T-helper 1 cell (primary cell): ENCODE data around the gene GPR137.
A peak's percentile ranks its signal among the peaks of the same experiment; 100 is the strongest.
"Not testable (repeated sequence)": the region's sequence is repeated elsewhere in the genome, so short reads cannot be mapped to it uniquely, and the experiment has no call there.

ENCODE experiments used
- DNase-seq, 5 donors: peaks; one replicate each; pipeline ENCODE4 v3.0.0-alpha.2; 2012 to 2020

The GPR137 gene

DNA sequence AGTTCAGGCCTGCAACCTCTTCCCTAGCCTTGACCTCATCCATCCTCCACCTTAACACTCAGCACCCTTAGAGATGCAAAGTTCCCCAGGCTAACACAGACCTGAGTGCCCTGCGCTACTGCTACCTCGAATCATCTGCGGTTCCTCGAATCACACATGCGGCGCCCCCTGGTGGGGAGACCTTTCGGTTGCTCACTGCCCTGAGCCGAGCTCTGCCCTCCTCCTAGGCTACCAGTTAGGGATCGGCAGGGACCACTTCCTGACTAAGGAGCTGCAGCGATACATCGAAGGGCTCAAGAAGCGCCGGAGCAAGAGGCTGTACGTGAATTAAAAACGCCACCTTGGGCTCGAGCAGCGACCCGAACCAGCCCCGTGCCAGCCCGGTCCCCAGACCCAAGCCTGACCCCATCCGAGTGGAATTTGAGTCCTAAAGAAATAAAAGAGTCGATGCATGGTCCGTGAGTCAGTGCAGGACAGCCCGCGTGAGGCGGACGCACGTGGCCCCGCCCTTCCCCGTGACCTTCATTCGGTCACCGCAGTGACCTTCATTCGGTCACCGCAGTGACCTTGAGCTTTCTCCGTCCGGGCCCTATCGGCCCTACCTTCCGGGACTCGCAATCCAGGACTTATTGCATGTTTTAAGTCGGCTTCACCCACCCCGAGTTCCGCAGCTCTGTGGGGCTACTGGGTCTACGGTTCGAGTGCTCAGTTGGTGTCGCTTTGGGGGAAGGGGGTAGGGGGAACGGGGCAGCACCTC lies 18.8 kb downstream of the GPR137 start:
- peak; percentile 79 to 94 (median 90) for DNase-seq

DNA sequence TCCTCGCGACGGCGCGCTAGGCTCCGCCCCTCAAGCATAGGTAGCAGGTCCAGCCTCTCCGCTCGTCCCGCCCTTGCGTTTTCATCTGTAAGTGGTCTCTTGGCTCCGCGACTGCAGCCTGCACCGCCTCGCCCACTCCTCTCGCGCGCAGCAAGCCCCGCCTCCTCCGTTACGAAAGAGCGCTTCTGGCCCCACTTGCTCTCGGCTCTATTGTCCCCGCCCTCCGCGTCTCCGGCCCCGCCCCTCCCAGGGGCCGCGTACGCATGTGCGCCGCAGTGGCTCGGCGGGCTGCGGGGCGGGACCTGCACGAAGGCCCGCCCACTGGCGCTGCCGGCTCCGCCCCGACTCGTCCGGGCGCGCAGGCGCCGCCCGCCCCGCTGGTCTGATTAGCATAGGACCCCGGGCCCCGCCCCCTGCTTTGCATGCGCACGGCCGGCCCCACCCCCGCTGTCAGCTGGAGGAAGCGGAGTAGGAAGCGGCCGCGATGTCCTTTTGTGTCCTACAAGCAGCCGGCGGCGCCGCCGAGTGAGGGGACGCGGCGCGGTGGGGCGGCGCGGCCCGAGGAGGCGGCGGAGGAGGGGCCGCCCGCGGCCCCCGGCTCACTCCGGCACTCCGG lies 19.5 kb downstream of the GPR137 start, which contains the start of gene ESRRA:
Gene ESRRA, plus strand, starts transcription at position 450 of the 616 bp plus-strand sequence. CDS start 1,656 bp downstream, outside the sequence.
- peak; percentile 99 to 100 (median 99) for DNase-seq

DNA sequence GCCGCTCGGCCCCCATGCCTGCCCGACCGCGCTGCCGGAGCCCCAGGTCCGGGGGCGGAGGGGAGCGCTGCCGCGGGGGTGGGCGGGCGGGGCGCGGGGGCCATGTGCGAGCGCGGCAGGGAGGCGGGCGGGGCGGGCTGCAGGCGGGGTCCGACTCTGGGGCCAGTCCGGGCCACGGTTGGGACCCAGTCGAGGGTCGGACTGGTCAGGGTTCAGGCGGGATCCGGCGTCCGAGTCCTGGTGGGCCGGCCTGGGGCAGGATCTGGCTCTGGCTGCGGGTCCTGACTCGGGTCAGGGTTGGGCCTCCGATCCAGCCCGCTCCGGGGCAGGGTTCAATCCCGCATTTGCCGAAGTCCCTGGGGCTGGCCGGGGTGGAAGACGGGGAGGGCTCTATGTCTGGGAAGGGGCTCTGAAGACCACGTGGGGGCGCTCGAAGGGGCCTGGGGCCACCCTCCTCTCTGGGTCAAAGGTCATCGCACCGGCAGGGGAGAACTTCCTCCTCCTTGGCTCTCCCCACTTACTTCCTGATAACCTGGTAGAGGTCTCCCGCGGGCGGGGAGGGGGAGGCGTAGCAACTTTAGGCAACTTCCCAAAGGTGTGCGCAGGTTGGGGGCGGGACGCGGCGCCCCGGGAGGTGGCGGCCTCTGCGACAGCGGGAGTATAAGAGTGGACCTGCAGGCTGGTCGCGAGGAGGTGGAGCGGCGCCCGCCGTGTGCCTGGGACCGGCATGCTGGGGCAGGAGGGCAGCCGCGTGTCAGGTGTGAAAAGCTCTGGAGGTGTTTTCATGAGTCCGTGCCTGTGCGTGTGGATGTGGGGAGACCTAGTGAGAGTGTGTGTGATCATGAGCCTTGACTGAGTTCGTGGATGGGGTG lies 20.3 kb downstream of the GPR137 start:
- peak; percentile 53 to 80 (median 61) for DNase-seq

DNA sequence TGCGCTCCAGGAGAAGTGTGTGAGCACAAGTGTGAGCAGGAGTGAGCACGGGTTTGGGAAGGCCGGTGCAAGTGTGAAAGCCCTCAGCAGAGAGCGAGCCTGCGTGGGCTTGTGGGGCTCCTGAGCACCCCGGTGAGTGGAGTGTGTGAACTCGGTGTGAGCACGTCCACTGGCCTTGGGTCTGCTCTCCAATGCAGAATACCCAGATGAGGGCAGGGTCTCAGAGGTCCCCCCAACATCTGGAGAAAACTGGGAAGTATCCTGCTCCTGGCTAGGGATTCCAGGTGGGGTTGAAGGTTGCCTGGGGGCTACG lies 20.9 kb downstream of the GPR137 start:
- DNase-seq, result no peak

DNA sequence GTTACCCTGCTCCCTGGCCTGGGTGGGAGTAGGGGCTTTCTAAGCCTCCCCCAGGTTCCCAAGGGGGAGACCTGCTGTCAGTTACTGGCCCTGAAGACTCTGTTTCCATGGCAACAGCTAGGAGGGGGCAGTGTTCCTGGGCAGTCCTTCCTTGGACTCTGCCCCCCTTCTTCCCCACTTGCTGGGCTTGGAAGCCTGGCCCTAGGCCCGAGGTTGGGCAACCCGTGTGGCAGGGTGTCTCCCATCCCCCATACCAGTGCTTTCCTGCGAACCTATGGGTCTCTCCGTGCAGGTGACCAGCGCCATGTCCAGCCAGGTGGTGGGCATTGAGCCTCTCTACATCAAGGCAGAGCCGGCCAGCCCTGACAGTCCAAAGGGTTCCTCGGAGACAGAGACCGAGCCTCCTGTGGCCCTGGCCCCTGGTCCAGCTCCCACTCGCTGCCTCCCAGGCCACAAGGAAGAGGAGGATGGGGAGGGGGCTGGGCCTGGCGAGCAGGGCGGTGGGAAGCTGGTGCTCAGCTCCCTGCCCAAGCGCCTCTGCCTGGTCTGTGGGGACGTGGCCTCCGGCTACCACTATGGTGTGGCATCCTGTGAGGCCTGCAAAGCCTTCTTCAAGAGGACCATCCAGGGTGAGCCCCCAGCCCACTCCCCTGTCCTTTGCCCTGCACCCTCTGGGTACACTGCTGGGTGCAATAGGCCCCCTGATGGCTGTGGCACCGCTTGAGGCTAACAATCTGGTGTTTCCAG lies 21.4 kb downstream of the GPR137 start:
- DNase-seq, result no peak

DNA sequence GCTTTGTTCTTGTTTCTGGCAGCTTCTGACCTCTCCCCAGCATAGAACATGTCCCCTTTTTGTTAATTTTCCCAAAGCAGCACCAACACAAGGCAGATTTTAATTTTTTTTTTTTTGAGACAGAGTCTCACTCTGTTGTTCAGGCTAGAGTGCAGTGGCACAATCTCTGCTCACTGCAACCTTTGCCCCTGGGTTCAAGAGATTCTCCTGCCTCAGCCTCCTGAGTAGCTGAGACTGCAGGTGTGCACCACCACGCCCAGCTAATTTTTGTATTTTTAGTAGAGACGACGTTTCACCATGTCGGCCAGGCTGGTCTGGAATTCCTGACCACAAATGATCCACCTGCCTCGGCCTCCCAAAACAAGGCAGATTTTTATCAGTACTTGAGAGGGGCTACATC lies 22.1 kb downstream of the GPR137 start:
- not testable (repeated sequence) for DNase-seq

DNA sequence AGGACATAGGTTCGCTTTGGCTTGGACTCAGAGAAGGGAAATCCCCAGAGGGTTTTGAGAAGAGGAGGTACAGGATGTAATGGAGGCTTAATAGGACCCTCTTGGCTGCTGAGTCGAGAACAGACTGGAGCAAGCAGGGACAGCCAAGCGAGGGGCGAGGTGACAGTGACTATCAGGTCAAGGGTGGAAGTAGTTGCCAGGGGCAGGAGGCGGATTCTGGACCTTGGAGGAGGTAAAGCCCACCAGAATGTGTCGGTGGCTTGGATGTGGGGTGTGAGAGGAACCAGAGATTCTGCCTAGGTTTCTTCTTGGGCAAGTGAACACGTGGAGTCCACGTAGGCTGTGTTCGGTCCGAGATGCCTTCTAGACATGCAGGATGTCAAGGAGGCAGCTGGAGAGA lies 27.3 kb downstream of the GPR137 start:
- DNase-seq, result no peak

DNA sequence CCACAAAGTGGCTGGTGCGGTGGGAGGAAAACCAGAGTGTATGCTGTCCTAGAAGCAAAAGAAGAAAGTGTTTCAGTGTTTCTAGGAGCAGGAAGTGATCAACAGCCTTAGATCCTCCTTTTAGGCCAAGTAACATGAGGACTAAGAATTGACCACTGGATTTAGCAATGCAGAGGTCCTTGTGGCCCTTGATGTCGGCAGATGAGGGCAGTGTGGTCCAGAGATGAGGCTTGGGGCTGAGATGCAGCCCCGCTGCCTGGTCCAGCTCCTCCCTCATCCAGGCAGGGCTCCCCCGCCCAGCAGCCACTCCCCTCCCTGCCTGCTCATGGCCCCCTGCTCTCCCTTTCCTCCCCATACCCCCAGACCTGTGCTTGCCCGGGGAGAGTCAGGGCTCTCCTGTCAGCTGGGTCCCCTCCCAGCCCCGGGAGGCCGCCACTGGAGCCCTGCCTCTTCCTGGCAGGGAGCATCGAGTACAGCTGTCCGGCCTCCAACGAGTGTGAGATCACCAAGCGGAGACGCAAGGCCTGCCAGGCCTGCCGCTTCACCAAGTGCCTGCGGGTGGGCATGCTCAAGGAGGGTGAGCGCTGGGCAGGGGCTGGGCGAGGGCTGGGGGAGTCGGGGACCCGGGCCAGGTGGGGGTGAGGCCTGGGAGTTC lies 28.0 kb downstream of the GPR137 start:
- no peak for DNase-seq

DNA sequence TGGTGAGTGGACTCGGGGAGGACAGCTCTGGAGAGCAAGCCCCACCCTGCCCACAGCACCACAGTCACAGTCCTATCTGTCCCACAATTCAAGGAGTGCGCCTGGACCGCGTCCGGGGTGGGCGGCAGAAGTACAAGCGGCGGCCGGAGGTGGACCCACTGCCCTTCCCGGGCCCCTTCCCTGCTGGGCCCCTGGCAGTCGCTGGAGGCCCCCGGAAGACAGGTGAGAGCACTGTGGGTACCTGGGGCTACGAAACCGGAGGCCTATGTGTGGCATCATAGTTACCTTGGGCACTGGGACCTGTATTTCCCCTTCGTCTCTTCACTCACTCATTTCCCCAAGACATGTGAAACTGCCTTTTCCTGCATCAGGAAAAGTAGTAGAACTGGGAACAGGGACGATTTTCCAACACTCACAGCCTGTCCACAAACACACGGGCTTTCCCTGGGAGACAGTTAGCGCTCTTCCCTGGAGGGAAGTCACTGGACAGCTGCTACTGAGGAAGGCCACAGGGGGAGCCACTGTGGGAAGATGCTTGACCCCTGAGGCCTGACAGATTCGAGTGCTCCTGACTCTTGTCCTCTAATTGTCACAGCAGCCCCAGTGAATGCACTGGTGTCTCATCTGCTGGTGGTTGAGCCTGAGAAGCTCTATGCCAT lies 28.6 kb downstream of the GPR137 start:
- no peak for DNase-seq

DNA sequence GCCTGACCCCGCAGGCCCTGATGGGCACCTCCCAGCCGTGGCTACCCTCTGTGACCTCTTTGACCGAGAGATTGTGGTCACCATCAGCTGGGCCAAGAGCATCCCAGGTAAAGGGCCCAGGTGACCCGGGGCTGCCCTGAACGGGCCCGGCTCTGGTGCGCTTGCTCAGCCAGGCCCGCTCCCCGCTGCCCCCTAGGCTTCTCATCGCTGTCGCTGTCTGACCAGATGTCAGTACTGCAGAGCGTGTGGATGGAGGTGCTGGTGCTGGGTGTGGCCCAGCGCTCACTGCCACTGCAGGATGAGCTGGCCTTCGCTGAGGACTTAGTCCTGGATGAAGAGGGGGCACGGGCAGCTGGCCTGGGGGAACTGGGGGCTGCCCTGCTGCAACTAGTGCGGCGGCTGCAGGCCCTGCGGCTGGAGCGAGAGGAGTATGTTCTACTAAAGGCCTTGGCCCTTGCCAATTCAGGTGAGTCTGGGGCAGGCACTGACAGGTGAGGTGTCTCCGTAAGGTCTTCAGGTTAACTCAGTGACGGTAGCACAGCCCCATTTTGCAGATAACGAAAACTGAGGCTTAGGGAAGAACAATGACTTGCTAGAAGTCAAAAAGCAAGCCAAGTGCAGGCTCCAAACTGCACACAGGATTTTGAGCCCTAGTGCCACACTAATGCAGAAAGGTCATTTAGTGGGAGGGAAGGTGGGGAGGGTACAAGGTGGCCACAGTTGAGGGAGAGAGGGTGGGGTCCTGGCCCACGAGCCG lies 29.3 kb downstream of the GPR137 start:
- no peak for DNase-seq

DNA sequence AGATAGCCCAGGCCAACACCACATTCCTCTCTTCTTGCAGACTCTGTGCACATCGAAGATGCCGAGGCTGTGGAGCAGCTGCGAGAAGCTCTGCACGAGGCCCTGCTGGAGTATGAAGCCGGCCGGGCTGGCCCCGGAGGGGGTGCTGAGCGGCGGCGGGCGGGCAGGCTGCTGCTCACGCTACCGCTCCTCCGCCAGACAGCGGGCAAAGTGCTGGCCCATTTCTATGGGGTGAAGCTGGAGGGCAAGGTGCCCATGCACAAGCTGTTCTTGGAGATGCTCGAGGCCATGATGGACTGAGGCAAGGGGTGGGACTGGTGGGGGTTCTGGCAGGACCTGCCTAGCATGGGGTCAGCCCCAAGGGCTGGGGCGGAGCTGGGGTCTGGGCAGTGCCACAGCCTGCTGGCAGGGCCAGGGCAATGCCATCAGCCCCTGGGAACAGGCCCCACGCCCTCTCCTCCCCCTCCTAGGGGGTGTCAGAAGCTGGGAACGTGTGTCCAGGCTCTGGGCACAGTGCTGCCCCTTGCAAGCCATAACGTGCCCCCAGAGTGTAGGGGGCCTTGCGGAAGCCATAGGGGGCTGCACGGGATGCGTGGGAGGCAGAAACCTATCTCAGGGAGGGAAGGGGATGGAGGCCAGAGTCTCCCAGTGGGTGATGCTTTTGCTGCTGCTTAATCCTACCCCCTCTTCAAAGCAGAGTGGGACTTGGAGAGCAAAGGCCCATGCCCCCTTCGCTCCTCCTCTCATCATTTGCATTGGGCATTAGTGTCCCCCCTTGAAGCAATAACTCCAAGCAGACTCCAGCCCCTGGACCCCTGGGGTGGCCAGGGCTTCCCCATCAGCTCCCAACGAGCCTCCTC lies 30.2 kb downstream of the GPR137 start:
- DNase-seq, result not testable (repeated sequence)

DNA sequence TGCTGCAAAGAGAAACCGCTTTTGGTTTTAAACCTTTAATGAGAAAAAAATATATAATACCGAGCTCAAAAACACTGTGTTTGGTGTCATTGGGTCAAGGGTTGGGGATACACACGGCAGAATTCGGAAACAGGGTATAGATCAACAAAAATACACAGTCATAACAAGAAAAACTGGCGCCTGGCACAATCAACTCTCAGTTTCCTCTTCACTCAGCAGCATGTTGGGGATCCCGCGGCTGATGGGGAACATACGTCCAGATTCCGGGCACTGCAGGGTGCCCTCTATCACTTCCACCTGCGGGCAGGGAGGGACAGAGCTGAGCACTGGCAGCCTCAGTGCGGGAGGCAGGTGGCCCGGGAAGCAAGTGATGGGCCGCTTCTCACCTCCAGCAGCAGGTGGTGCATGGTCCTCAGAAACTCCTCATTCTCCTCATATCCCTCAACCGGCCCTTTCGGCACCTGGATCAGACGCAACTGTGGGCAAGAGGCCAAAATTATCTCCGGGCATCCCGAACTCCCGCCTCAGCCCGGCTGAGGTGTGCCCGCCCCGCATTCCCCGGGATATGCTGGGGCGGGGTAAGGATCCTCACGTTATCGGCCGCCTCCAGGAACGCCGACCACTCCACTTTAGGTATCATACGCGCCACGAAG lies 31.1 kb downstream of the GPR137 start:
- peak in 3 of 5 donors; percentile 38 to 69 (median 41) for DNase-seq

DNA sequence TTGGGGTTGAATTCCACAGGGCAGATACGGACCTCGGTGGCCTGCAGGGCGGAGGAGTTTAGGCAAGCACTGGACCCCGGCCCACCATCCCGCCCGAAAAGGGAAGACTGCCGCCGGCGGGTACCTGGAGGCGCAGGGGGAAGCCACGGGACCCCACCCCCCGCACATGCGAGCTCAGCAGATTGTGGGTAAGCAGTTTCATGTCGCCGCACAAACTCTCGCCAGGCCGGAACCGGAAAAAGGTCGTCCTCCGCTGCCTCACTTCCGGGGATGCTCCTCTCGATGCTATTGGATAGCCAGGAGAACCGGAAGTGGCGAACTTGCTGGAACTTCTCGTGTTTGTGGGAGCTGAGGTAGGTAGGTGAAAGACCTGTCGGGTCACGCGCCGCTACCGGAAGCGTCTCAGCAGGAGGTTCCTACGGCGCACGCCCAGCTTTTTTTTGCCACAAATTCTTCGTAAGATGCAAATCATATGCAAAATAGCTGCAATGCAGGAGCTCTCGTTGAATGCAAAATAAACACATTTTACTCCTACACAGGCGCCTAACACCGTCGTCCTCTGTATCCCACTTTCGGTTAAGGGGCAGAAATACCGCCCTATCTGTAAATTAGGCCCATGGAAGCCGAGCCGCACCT lies 31.8 kb downstream of the GPR137 start, which contains the start of gene TRMT112:
Gene TRMT112, minus strand, starts transcription at position 235 of the 636 bp plus-strand sequence. Its CDS starts 33 bp downstream, at position 202.
- peak; percentile 93 to 99 (median 97) for DNase-seq

DNA sequence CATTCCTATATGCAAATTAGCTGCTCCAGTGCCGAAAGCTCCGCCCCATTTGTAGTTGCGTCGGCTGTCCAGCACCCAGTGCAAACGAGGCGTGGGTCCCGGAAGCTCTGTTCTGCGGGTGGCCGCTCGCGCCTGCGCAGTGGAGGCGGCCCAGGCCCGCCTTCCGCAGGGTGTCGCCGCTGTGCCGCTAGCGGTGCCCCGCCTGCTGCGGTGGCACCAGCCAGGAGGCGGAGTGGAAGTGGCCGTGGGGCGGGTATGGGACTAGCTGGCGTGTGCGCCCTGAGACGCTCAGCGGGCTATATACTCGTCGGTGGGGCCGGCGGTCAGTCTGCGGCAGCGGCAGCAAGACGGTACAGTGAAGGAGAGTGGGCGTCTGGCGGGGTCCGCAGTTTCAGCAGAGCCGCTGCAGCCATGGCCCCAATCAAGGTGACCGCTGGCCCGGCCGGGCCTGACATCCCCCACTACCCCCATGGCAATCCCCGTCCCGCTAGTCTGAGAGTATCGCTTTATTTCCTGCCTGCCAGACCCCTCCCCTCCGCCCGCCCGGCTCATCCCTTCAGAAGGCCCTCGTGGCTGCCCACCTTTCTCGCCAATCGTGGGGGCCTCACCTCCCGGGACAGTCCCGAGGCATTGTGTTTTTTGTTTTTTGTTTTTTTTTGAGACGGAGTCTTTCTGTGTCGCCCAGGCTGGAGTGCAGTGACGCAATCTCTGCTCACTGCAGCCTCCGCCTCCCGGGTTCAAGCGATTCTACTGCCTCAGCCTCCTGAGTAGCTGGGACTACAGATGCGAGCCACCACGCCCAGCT lies 32.5 kb downstream of the GPR137 start, which contains the start of gene PRDX5:
Gene PRDX5, plus strand, starts transcription at position 161 of the 805 bp plus-strand sequence. Its CDS starts 95 bp downstream, at position 256.
- peak; percentile 89 to 99 (median 92) for DNase-seq

DNA sequence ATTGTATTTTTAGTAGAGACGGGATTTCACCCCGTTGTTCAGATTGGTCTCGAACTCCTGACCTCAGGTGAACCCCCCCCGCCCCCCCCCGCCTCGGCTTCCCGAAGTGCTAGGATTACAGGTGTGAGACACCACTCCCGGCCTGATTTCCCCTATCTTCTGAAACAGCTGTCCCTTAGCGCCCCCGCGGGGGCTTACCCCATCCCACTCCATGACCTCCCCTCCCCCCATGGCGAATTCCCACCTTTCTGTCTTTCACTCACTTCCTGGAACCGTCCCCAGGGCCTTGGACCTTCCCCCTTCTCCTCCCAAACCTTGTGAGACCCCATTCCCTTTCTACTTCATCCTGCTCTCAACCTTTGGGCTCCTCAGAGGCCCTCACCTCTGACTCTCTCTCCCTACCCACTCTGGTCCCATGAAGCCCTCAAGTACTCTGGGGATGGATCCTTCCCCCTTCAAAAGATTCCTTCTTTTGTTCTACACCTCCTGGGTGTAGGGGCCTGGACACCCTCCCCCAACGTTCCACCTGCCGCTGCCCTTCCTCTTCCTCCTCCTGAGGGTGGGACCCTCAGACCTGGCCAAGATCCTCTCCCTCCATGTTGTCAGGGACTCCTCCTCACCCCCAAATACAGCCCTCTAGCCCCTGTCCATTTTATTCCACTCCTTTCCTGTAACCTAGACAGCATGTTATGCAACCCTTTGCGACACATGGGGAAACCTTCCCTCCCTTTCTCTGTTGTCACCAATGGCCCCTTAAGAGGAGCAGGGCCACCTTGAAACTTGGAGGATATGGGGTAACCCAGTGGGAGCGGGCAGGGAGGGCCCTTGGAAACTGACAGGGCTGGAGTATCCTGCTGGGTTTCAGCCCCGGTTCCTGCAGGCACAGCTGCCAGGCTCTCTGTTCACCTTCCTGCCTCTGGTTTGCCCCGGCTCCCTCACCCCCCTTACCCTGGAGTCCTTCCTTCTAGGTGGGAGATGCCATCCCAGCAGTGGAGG lies 33.4 kb downstream of the GPR137 start:
- no peak for DNase-seq

DNA sequence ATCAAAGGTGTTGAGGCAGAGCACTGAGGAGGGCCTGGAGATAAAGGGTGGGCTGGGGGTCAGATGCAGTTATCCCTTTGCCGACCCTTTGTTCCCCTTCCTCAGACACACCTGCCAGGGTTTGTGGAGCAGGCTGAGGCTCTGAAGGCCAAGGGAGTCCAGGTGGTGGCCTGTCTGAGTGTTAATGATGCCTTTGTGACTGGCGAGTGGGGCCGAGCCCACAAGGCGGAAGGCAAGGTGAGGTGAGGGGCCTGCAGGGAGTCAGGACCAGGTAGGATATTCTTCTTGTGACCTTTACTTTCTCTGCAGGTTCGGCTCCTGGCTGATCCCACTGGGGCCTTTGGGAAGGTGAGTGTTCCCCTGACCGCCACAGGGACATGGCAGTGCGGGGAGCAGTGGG lies 34.9 kb downstream of the GPR137 start:
- no peak for DNase-seq
